GM18858 (cell line): ENCODE measurements around the gene GALNT2.

ENCODE experiments used
- ATAC-seq: cut with Tn5 transposase; IDR thresholded peaks from one replicate; pipeline ENCODE4 v1.9.1; 2021; ENCODE audit not compliant: unreplicated experiment

GALNT2 gene

DNA sequence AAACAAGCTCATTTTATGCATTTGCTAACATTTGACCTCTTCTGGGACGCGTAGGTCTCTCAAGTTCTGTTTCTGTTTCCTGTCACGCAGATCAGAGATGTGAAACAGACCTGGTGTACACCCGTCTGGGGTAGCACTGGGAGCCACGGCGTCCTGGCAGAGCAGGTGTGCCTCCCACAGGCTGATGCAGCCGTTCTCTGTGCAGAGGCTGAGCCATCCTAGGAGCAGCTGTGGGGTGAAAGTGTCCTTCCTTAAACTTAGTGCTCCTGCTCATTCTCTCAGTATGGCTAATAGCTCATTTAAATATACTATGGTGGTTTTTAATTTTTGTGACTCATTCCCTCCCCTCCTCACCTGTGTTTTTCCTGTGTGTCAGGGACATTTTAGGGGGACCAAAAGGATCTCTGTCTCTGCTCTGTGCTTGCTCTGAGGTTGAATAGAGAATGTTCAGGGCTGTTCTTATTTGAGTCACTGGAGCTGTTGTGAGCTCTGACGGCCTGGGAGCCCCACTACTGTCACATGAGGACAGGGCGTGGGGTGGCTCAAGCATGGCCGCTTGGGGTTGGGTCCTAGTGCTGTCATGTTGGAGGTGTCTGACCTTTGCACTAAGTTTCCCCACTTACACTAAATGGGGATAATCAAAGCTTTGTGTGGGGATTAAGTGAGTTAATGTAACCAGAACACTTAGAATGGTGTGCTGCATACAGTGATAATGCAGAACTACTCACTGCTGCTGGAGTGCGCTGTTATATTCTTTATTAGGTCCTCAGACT, 43.0 kb downstream of the GALNT2 start:
- ATAC-seq = peak; percentile 78

DNA sequence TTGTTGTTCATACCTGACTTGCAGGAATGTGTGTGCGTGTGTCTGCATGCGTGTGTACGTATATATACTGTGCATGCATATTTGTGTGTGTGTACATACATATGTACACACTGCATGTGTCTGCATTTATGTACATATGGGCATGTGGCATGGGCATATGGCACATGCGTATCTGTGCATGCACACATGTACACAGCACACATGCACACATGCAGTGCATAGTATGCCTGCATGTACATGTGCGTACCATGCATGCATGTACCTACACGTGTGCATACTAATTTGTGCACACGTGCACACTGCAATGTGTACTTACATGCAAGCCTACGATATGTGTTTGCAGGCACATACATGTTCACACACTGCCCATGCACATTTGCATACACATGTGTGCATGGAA, 43.9 kb downstream of the GALNT2 start:
- ATAC-seq = no peak

DNA sequence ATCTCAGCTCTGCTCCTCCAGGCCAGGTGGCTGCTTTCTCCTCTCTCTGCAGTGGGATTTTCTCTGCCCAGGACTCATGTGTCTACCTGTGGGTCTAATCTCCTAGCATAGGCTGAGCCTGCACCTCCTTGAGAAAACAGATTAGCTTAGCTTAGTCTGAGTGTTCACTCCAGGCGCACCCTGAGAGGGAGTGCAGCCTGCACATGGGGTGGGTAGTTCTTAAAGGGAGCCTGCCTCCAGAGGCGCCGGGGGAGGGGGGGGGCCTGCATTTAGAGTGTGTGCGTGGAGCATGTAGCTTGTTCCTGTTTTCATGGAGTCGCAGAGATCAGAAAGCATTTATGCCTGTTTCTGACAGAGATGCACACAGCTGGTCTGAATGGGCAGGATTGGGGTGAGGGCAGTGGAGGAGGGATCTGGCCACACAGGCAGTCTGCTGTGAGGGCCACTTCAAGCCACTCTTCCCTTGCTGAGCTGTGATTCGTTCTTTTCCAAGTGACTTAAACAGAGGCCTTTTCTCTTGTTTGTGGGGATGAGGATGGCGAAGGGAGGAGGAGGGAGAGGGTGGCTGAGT, 45.2 kb downstream of the GALNT2 start:
- no peak for ATAC-seq

DNA sequence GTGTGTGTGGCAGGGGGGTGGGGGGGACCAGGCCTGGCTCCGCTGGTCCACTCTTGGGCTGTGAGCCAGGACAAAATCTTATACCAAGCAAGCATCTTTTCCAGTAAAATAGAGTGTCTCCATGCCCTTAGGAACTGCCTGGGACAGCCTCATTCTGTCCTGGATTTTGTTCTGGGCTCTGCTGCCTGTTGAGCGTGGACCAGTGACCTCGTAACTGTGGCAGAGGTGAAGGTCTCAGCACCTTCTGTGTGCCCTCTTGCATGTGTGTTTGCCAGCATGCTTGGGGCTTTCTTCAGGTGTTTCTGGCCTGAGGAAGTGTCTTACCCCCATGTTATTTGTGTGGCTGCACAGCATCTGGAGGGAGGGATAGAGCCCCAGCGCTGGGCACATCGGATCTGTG, 45.7 kb downstream of the GALNT2 start:
- no peak for ATAC-seq

DNA sequence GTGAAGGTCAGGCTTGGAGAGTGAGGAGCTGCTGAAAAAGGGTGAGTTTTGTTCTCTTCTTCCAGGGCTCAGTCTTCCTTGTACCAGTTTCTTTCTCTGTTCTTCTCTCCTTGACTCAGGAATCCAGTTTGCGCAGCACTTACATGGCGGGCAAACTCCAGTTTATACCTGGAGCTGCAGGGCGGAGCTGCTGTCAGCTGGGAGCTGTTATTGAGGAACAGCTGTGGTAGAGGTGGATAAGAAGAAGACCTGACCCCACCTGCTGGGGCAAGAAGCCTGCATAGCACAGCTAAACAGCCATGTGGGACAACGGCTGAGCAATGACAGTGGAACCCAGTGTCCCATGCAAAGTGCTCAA, 46.2 kb downstream of the GALNT2 start:
- ATAC-seq = no peak

DNA sequence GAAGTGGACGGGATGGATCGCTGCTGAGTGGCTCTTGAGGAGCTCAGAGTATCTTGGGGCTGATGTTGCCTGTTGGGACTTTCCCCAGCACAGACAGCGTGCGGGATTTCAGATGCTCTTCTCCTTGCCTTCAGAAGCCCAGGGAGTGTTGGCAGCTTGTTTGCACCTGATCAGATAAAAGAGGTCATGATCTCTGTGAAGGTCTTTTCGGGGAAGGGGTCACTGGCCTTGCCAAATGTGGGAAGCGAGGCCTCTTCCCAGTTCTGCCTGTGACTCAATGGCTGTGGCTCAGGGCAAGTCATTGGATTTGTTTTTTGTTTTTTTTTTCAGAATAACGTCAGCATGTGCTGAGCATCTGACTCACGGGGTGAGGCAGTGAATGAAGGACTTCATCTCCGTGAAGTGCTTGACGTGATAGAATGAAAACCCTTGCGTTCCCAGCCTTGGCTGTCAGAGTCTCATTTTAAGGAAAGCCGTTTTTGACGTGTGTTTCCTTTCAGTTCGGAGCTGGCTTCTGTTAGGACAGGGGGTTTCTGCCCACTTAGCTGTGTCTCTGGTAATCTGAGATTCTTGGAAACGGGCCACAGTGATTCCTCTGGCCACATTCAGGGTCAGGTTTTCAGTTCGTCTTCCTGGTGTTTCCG, 46.7 kb downstream of the GALNT2 start:
- ATAC-seq = no peak

DNA sequence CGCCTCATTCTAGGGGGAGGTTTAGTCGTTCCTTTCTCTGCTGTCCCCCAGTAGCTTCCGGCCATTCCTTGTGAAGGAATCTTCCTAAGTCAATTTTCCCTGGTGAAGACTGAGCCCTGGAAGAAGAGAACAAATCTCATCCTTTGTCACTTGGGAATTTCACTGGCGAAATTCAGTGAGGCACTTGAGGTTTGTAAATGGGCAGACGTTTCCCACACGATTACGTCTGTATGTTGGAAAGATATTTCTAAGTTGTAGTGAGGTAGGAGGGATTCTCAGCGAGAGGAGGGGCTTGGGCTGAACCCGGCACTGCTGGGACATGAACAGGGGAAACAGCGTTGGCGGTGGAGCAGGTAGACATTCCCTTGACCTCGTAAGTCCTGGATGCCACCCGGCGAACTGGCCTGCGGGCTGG, 47.2 kb downstream of the GALNT2 start:
- no peak for ATAC-seq

DNA sequence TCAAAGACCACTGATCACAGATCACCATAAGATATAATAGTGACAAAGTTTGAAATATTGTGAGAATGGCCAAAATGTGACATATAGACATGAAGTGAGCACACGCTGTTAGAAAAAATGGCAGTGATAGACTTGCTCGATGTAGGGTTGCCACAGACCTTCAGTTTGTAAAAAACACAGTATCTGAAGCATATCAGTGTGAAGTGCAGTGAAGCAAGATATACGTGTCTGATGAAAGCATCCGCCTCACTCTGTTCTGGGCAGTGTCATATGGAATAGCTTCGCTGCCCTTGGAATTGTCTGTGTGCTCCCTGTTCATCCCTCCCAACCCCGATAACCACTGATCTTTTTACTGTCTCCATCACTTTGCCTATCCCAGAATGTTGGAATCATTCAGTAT, 50.7 kb downstream of the GALNT2 start:
- ATAC-seq = no peak

DNA sequence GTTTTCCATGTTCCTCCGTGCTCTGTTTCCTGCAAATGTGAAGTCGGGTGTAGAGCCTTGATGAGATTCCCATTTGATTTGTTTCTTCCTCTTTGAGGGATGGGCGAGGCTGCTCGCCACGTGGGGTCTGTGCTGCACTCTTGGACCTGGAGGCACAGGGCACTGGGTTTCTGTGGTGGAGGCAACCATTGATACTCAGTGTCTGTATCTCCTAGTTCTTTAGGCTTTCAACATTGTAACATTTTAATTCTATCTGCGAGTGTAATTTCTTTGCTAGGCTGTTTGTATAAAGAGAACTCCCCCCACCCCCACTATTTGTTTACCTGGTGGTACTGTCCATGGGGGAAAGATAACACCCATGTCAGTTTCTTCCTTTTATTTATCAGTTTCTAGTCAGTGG, 52.3 kb downstream of the GALNT2 start:
- no peak for ATAC-seq

DNA sequence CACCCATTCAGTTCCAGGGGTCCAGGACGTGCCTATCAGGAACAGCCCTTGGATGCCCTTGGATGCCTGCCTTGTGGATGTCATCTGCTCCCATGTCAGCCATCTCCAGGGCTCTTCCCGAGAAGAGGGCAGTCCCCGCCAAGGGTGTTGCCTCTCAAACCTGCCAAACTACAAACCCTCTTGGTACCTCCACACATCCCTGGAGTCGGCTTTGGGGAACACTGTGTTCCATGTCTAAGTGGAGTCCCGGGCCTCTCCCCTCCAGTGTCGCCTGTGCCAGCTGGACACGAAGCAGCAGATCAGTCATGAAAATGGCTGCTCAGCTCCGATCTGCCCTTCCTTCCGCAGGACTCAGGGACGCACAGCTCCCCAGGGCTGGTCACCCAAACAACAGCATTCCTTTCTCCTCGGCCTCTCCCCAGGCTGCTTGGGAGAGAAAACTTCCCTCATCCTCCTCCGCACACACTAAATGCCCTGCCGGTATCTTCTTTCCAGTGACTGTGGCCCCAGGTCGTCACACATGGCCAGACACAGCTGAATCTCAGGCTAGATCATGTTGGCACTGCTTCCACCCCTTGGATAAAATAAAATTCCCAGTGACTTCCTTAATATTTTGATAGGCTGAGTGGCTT, 53.4 kb downstream of the GALNT2 start:
- ATAC-seq = no peak

DNA sequence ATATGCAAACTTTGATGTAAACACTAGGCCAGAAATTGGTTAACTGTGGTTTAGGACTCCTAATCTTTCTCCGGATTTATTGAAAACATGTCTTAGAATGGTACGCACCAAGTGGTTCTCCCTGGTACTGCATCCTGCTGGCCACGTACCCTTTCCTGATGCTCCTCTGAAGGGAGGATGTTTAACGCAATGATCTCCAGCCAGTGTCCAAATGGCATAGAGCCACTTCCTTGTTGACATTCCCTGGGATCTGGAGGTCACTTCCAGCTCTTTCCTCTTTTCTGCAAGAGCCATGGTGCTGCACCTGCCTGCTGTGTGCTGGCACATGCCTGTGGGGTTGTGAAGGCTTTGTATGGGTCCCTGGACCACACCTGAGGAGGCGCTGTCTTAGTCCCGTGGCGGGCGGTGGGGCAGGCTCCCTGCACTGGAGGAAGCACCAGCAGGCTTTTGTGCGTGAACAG, 53.9 kb downstream of the GALNT2 start:
- ATAC-seq = no peak

DNA sequence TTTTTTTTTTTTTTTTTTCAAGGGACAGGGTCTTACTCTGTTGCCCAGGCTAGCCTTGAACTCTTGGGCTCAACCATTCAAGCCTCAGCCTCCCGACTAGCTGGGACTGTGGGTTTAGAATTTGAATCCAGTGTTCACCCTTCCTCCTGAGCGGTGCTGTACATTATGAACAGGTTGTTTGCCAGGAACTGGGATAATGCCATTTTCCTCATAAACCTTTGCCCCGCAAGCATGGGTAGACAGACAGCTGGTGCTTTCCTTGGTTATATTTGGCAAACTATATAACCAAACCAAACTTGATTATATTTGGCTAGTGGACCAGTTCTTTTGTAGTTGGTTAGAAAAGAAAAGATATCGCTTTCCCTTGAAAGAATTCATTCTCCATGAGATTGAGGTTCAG, 54.9 kb downstream of the GALNT2 start:
- ATAC-seq = no peak

DNA sequence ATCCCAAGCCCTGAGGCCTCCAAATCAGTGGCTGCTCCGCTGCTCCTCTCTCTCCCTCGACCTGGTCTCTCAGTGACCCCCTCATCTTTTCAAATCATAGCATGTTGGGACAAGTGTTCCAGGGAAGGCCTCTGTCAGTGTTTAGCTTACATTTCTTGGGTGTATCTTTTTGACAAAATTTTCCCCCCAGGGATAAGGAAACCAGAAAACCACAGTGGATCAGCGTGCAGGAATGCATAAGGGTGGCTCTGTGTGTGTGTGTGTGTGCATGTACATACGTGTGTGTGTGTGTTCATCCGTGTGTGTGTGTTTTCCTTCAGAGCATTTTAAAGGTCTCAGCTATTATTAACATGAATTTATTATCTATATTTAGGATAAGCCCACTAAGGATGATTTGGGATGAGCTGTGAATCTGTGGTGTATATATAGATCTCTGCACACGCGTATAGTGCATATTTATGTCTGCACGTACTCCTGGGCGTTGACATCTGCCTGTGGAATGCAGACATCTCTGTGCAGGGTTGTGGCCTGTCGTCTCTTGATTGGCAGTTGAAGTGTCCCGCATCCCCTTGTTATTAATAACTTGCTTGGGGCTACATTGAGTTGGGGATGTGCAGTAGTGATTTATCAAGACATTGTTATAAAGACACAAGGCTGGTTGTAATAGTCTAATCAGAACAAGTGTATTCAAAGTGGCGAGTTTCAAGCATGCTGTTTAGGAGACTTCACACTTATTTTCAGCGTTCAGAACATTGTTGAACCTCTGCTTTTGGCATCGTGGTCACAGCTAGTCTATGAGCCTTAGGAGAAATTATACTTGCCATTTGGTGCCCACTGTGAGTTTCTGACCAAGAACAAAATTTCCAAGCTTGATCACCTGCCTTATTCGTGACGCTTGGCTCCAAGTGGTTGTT, 55.6 kb downstream of the GALNT2 start:
- no peak for ATAC-seq

DNA sequence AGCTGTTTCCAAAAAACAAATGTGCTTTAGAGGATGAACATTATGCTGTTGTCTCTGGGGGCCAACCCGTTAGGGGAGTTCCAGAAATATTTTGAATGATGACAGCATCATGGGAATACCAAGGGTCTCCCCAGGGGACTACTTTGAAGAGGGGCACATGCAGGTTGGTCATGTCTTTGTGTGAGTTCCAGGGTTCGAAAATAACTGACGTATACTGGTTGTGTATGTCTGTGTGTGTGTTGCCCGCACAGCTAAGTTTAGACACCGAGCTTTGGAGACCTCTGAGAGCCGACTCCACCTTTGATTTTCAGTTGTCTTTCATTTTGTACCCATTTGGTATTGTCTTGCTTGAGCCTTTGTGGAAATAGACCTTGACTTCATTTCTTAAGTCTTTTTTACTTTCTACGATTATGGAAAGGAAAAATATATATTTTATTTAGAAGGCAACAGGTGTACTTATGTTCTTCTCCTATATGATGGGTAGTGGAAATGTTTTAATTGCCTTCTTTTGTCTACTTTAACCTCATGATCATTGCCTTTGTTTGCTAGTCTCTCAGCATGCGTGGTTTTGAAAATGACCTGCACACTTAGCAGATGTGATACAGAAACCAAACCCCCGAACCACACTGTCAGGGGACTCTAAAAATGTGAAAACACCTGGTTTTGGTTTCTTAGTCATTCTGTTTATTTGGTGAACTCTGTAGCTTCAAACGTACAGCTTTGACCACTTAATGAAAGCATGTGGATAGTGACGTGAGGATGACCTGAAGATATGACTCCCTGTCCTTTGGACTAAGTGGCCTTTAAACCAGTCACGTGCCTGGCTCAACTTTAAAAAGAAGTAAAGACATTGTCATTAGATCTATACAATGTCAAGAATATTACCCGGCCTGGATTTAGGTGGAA, 56.5 kb downstream of the GALNT2 start:
- peak; percentile 89 for ATAC-seq

DNA sequence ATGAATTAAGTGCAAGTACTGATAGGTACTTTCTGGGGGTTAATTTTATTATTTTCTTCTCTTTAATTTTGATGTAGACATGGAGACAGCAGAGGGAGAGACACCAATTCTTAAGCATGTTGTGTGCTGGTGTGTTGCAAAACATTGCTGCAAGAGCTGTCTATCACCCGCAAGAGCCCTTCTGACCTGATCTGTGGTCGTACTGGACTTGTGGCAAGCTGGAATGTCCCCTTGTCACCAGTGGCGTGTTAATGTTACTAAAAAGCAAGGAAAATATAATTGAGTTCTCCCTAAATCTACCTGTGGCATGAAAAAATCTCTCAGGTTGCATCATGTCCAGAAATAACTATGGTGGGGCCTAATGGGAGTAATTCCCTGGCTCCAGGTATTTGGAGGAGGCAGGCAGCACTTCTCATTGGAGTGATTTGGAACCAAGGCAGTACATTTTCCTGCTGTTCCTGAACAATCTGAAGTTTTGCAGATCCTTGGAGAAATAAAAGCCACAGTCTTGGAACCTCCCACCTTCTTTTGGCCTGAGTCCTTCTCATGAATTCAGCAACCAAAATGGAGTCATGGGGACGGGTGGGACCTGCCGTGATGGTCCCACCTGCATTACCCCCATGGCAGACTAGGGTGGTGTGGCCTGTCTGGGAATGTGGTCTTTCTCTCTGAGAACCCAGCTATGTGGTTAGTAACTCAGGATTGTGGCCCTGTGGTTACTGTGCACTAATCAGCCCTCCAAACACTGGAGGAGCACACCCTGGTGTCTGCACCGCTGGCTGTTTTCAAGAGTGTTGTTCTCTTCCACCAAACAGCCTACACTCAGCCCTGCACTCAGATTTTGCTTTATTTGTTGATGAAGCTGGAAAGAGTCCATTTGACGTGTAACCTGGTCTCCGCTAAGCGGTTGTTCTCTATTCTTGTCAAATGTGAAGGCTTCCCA, 57.4 kb downstream of the GALNT2 start:
- ATAC-seq = no peak

DNA sequence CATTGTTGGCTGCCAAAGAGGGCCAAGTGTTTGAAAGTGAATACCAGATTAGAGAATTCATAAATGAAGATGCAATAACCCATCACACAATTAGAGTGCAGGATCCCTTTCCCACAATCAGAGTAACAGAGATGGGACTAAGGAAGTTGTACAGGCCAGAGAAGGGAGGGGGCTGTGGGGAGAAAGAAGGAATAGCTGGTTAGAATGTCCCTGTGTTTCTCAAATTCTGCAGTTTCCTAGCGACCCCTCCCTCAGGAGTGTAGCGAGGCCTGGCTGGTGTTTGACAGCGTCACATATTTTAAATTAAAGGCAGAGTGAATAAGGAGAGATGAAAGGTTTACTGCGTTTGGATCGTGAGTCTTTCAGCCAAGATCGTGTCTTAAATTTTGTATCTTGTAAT, 58.1 kb downstream of the GALNT2 start:
- no peak for ATAC-seq

DNA sequence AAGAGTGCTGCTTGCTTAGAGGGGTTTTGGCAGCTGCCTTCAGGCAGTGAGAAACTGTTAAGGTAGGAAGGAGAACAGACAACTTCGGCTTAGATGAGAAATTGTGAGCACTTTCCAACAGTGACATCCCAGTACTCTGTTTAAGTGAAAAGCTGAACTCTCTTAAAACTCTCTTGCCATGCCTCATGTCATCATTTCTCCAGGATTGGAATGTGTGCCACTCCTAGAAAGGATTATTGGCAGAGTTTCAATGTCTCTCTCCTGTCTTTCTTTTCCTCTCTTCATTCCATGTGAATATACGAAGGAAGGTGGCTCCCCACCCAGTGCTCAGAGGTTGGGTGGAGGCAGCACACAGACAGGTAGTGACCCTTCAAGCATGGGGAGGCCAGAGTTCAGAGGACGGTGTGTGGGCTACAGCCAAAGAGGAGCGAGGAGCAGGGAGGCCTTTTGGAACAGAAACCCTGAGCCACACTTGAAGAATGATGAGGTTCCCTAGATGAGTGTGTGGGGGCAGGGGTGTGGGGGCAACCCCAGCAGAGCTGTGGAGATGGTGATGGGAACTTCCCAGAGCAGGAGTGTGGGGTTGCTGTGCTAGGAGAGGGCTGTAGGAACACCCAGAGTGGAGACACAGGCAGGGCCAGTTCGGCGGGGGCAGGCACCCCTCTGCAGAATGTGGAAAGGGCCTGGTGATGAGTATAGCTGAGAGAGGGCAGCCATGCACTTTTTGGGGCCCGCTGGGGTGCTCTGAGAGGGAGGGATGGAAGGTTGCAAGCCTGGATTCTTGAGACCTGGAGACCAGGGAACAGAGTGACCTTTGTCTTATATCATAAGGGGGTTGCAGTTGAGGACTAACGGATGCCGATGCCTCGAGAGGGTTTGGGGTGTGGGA, 58.8 kb downstream of the GALNT2 start:
- ATAC-seq = no peak
